Activated CD4-positive, alpha-beta T cell treated with anti-CD3 and anti-CD28 coated beads for 1 hour (primary cell): ENCODE results near the gene ONECUT3.
A peak's percentile ranks its signal among the peaks of the same experiment; 100 is the strongest.

ENCODE experiments used
- DNase-seq: peaks from one replicate; pipeline ENCODE4 v3.0.0-alpha.2; 2020

Gene ONECUT3

DNA sequence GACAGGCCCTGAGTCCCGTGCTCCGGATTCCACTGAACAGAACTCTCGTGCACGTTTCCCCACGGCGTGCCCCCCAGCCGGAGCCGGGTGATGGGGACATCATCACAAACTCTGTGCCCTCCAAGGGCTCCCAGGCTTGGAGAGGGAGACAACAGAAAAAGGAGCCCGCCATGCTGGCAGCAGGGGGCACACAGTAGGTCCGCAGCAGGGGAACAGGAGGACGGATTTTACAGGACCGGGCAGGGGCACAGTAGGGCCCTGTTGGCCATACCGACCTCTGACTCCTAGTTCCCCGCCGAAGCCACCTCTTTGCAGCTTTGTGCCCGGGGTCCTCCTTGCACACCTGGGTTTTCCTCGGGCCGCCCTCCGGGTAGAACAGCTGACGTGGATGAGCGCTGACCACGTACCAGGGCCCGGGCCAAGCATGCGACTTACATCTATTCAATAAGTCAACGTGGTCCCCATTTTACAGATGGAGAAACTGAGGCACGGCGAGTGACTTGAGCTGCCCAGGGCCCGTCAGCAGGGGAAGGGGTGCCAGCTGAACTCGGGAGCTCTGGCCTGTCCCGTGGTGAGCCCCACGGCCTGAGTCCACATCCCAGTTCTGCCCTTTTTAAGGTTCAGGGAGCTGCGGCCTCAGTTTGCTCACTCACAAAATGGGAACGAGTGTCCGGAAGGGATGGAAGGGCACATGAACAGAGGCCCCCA is 10.2 kb upstream of the ONECUT3 start:
- DNase-seq = no peak

DNA sequence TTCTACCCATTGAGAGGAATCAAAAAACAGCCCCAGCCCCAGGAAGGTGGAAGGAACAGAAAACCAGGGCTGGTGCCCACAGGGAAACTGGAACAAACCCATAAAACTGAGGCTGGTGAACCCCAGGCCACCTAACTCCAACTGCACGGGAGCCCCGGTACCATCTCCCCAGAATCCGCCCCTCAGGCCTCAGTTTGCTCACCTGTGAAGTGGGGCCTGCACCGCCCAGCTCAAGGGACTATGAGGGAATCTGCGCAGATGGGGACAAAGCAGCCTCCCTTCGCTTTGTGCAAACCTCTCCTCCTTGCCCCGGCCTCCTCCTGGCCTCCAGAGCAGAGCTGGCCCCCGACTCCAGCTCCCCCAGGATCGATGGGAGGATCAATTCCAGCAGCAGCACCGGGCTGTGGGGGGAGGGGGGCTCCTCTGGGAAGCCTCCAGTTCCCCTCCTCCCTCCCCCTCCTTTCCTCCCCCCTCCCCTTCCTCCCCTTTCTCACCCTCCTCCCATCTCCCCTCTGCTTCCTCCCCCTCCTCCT is 9.1 kb upstream of the ONECUT3 start:
- no peak for DNase-seq

DNA sequence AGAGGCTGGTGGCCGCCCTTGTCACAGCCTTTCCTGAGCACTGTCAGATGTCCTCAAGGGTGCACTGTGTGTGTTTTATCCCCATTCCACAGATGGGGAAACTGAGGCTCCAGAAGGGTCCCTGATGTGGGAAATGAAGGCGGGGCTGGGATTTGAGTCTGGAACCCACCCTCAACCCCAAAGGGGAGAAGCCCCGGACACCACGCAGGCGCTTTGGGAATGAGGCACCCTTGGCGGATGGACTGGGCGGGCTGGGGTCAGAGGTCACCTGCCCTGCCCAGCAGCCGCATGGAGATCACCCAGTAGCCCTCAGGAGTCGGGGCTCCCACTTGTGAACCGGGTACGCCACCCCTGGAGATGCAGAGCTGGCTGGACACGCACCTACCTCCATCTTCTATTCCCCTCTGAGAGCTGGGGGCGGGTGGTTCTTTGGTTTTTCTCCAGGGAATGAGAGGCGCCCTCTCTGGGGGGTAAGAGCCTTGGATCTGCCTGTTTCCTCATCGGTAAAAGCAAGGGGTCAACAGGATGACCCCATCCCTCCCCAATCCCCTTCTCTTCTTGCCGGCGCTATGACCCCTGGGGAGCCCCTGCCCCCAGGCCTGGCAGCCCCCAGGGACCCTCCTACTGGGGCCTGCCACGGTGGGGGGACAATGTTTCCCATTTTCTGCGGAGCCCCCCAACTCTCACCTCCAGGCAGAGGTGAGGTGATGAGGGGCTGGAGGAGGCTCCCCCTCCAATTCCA is 8.3 kb upstream of the ONECUT3 start:
- DNase-seq = no peak

DNA sequence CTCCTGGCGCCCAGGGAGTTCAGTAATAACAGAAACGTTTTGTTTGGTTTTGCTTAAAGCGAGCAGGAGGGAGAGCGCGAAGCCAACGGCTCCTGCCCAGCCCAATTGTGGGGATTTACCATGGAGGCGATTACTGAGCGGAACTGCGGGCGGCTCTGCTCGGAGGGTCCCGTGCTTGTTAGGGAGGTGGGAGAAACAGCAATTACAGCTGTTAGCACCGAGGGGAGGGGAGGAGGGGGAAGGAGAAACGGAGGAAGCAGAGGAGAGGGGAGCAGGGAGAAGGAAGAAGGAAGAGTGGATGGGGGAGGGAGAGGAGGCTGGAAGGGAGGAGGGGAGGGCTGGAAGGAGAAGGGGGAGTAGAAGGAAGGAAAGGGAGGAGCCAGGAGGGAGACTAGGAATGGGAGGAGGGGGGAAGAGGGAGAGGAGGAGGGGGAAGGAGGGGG is 7.7 kb upstream of the ONECUT3 start:
- no peak for DNase-seq

GRCh38 chr19:1746401-1747284 is 6.7 kb upstream of the ONECUT3 start:
- DNase-seq = no peak

- DNase-seq = peak; percentile 17
Measured at GRCh38 chr19:1747285-1748114, 5.8 kb upstream of the ONECUT3 start.

GRCh38 chr19:1748115-1748872 is 5.0 kb upstream of the ONECUT3 start:
- no peak for DNase-seq

- DNase-seq = no peak
Measured at GRCh38 chr19:1748873-1749341, 4.4 kb upstream of the ONECUT3 start.

GRCh38 chr19:1749373-1750342 is 3.6 kb upstream of the ONECUT3 start:
- no peak for DNase-seq

- DNase-seq = no peak
Measured at GRCh38 chr19:1750343-1751021, 2.8 kb upstream of the ONECUT3 start.

GRCh38 chr19:1751367-1752008 is 1.8 kb upstream of the ONECUT3 start:
- DNase-seq = no peak

DNA sequence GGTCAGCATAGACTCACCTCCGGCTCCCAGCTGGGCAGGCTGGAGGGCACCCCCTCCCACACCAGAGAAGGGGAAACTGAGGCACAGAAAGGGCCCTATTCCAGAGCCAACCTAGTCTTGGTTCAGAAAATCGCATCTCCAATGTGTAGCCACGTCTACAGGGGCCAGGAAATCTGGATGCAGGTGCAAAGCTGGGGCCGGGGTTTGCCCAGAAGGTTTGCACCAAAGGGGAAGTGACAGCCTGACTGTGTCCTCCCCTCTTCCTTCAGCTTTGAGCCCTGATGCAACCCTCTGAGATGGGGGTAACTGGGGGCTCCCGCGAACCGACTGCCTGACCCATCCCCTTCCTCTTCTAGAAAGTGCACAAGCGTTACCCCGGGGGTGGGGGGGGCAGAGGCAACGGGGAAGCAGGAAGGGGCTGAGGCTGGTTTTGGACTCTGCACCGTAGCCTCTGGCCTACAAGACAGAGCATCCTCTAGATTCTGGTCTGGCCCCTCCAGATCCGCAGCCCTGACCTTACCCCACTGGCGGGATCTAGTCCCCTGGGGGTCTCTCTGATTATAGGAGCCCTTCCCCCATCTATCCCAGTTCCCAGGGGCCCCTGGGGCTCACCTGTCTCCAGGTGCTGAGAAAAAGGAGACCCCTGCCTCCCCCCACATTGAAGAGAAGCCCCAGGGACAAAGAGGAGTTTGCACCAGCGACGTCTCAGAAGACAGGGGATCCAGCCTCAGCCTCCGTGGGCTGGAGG is 1.1 kb upstream of the ONECUT3 start:
- DNase-seq = no peak

DNA sequence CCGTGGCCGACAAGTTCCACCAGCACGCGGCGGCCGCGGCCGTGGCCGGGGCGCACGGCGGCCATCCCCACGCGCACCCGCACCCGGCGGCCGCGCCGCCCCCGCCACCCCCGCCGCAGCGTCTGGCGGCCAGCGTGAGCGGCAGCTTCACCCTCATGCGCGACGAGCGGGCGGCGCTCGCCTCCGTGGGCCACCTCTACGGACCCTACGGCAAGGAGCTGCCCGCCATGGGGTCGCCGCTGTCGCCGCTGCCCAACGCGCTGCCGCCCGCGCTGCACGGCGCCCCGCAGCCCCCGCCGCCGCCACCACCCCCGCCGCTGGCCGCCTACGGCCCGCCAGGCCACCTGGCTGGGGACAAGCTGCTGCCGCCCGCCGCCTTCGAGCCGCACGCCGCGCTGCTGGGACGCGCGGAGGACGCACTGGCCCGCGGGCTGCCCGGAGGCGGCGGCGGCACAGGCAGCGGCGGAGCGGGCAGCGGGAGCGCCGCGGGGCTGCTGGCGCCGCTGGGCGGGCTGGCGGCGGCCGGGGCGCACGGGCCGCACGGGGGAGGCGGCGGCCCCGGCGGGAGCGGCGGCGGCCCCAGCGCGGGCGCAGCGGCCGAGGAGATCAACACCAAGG is 821 bp downstream of the ONECUT3 start:
- DNase-seq = no peak

DNA sequence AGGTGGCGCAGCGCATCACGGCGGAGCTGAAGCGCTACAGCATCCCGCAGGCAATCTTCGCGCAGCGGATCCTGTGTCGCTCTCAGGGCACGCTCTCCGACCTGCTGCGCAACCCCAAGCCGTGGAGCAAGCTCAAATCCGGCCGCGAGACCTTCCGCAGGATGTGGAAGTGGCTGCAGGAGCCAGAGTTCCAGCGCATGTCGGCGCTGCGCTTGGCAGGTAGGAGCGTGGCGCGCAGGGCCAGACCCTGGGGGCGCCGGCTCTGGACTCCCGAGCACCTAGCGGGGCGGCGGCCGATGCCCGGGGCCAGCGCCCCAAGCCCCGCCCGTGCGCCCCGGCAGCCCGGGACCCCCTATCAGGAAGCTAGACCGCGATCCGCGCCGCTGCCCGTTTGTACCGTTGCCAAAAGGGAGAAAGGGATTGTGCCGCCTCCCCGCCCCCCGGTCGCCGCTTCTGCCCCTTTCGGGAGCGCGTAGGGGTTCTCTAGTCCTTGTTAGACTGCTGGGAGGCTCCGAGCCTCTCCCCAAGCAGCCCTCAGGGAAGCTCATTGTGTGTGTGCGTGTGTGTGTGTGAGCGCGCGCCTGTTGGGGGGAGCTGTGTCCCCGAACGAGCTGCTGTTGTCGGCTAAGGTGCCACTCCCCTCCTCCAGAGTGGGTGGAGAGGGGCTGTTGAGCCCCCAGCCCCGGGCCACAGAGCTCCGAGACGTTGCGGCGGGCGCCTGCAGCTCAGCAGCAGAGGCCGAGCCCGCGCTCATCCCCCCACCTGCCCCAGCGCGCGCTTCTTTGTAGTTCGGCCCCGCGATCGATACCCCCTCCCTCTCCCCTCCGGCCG is 1.5 kb downstream of the ONECUT3 start:
- no peak for DNase-seq

DNA sequence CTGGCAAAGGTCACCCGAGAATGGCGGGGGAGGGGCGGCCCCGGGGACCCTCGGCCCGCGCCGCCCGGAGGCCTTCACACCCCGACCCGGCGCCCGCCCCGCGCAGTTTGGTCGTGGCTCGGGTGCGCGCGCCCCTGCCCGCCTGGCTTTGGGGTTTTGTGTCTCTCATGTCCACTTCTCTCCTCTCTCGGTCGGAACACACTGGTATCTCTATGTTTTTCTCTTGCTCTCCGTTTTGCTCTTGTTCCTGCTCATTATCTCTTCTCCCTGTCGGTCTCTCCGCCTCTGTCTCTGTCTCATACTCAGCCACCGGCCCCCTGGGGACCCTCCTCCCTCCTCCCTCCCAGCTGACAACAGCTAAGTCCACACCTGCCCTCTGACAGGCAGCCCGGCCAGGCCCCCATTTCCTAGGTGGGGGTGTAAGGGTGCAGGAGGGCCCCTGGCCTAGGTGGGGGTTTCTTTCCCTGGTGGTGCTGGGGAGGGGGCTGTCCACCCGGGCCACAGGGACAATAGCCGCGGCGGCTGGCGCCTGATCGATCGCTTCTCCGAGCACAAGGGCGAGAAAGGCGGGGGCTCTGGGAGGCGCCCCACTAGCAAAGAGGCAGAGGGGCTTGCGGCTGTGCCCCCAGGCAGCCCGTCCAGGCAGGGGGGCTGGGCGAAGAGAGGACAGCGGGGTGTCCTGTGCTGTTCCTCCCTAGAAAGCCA is 2.3 kb downstream of the ONECUT3 start:
- DNase-seq = no peak

DNA sequence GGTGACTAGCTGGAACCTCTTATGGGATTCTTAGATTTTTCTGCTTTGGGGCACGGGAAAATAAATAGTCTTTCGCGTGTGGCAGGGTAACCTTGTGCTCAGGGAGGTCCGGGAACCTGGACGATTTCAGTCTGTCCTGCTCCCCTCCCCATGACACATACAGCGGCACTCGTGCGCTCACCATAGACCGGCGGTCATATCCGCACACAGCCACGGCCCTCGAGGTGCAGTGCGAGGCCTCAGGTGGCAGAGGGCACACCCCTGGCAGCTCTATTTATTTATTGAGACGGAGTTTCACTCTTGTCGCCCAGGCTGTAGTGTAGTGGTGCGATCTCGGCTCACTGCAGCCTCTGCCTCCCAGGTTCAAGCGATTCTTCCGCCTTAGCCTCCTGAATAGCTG is 3.0 kb downstream of the ONECUT3 start:
- no peak for DNase-seq
